ENCODE results near the gene ZNF354C. TPM values are rescaled to one million over a fixed set of nuclear protein-coding genes. Genes with fewer than 3 reads are reported as not detected.

ZNF354C gene
- total RNA-seq, 4 donors from 2014 or later = 0.80 to 4.8 (median 2.4) TPM

DNA sequence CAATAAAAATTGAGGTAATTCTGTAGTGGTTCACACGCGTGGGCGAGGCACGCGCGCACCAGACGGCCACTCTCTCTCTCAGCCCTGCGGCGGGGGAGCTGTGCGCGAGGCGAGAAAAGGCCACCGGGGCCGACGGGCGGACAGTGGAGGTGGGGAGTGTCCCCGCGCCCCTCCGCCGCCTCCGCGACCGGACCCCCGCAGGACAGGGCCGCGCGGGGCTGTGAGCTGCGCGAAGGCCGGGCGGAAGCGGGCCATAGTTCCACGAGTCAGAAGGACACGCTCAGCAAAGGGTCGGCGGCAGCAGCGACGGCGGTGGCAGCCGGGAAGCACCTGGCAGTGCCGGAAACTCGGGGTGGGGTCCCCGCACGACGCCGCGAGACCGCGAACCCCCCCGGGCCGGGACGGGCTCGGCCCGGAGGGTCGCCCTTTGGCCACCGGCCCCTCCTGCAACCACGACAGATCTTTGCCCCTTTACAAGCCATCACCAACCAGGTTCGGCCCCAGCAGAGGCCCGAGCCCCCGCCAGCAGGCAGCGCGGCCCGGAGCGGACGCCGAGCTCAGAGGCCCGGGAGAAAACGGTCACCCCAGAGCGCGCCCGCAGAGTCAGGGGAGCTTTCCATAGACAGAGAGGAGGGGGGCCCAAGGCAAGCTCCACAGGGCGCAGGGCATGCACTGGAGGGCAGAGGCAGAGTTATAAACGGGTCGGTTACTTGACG lies 60.9 kb downstream of the ZNF354C start:
- no peaks in the 10 kb centered on the region for H3K4me1 ChIP-seq
- no peak overlapping the region for H3K4me3 ChIP-seq
- no peaks in the 10 kb centered on the region for H3K27me3 ChIP-seq
- DNase-seq = no peak
- peaks cover 0 to 24% (median 0%) of the 10 kb centered on the region in 3 donors for H3K9me3 ChIP-seq
- intact Hi-C loops (cut with DNase I) = no loop called here
- no peak for TF ChIP-seq POLR2A (IDR thresholded peaks at IDR 0.05)
- TF ChIP-seq, protein P1, sequence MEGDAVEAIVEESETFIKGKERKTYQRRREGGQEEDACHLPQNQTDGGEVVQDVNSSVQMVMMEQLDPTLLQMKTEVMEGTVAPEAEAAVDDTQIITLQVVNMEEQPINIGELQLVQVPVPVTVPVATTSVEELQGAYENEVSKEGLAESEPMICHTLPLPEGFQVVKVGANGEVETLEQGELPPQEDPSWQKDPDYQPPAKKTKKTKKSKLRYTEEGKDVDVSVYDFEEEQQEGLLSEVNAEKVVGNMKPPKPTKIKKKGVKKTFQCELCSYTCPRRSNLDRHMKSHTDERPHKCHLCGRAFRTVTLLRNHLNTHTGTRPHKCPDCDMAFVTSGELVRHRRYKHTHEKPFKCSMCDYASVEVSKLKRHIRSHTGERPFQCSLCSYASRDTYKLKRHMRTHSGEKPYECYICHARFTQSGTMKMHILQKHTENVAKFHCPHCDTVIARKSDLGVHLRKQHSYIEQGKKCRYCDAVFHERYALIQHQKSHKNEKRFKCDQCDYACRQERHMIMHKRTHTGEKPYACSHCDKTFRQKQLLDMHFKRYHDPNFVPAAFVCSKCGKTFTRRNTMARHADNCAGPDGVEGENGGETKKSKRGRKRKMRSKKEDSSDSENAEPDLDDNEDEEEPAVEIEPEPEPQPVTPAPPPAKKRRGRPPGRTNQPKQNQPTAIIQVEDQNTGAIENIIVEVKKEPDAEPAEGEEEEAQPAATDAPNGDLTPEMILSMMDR (IDR thresholded peaks at IDR 0.05) = no peak
- no peaks in the 10 kb centered on the region for H3K36me3 ChIP-seq
- WGBS, 2 donors = 90 to 92% methylated on average over 20 to 40 of the region's 75 CpGs
- no peak overlapping the region for H3K27ac ChIP-seq

DNA sequence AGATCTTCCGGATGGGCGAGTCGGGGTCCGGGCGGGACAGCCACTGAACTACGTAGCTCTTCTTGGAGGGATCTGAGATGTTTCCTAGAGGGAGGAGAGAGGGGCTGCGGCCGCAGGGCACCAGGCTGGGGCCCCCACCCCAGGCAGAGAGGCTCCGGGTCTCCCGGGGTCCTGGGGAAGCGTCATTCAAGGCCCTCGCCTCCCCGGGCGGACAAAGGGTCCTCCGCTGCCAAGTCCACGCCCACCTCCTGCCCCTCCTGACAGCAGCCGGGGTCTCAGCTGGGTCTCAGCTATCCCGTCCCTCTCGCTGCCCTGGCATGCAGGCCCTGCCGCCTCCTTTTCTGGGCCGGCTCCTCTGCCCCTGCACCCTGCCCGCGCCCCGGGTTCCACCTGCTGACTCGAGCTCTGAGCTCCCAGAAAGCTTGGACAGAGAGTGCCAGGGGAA lies 61.5 kb downstream of the ZNF354C start:
- intact Hi-C loops (cut with DNase I) = no loop called here
- no peak overlapping the region for H3K27ac ChIP-seq
- WGBS, 2 donors = 93 to 94% methylated on average over 12 to 19 of the region's 25 CpGs
- no peaks in the 10 kb centered on the region for H3K4me1 ChIP-seq
- no peaks in the 10 kb centered on the region for H3K27me3 ChIP-seq
- TF ChIP-seq, protein P1 (IDR thresholded peaks at IDR 0.05) = no peak
- TF ChIP-seq POLR2A (IDR thresholded peaks at IDR 0.05) = no peak
- no peak overlapping the region for H3K4me3 ChIP-seq
- peaks cover 0 to 19% (median 0%) of the 10 kb centered on the region in 3 donors for H3K9me3 ChIP-seq
- no peak for DNase-seq
- no peaks in the 10 kb centered on the region for H3K36me3 ChIP-seq

DNA sequence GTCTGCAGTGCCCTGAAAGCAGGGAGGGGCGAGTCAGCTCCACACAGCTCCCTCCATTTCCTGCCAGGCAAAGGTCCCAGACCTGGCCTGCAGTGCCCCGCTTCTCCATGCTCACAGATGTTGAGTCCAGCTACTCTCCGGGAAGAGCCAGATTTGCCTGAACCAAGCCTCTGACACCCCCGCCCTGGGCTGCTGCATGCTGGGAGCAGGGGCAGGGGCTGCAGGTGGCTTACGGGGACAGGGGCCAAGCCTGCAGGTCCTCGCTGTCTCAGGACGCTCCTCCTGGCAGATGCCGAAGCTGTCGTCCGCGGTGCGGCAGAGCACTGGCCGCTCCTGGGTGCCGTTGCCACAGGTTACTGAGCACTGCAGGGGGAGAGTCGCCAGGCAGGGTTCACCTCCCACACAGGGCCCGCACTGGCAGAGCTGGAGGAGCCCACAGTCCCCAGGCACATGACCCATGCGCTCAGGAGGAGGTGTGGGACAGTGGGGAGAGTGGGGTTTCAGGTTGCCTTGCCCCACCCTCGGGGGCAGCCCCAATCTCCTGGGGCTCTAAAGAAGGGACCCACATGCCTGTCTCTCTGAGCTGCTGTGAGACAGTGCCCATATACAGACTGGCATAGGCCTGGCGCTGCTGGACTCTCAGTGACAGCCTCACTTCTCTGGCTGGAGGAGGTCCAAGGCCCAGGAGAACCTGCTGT lies 62.4 kb downstream of the ZNF354C start:
- Histone ChIP-seq H3K36me3 (no peaks in the 10 kb centered on the region), H3K9me3 (peaks cover 0 to 13% (median 0%) of the 10 kb centered on the region in 3 donors), H3K27ac (no peak overlapping the region), H3K27me3 (no peaks in the 10 kb centered on the region), H3K4me1 (no peaks in the 10 kb centered on the region), H3K4me3 (no peak overlapping the region)
- no peak for TF ChIP-seq POLR2A (IDR thresholded peaks at IDR 0.05)
- TF ChIP-seq, protein P1 (IDR thresholded peaks at IDR 0.05) = no peak
- 100% methylated on average over 1 of the region's 19 CpGs; no CpG with 5 or more reads in 1 of the 2 donors for WGBS, 2 donors
- no peak for DNase-seq
- intact Hi-C loops (cut with DNase I) = no loop called here

DNA sequence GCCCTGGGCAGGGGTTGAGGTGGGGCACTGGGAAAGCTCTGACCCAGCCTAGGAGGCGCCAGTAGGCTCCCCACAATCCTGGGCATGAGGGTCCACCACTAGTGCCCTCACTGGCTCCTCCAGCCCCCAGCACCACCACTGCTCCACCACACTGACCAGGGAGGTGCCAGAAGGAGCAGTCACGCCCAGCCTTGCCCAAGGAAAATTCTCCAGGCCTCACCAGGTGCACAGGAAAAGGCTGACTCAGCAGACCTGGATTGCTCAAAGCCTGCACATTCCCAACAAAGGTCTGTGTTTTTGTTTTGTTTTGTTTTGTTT lies 62.9 kb downstream of the ZNF354C start:
- TF ChIP-seq POLR2A (IDR thresholded peaks at IDR 0.05) = no peak
- TF ChIP-seq, protein P1 (IDR thresholded peaks at IDR 0.05) = no peak
- peaks cover 0 to 13% (median 0%) of the 10 kb centered on the region in 3 donors for H3K9me3 ChIP-seq
- H3K4me1 ChIP-seq = no peaks in the 10 kb centered on the region
- intact Hi-C loops (cut with DNase I) = no loop called here
- no peak for DNase-seq
- 57 to 83% methylated on average over 1 of the region's 2 CpGs for WGBS, 2 donors
- no peaks in the 10 kb centered on the region for H3K27me3 ChIP-seq
- H3K36me3 ChIP-seq = no peaks in the 10 kb centered on the region
- H3K27ac ChIP-seq = no peak overlapping the region
- no peak overlapping the region for H3K4me3 ChIP-seq
